Adrenal gland (tissue), 12 donors: ENCODE data around the gene CKAP5. TPM values are rescaled to one million over a fixed set of nuclear protein-coding genes. Genes with fewer than 3 reads are reported as not detected.

Experiments
- DNase-seq, 7 donors: peaks; one replicate each; pipeline ENCODE4 v3.0.0-alpha.2; 2019 to 2020
- H3K27ac ChIP-seq, 5 donors: fragments of 200-600 bp; sonication (generic) in 4 of 5; 1 replicate in 3 of 5; 2 replicates in 2 of 5; pipeline versions ENCODE4 v1.5.1 to v1.8.0; 2016 to 2020; ENCODE audit warnings: mild to moderate bottlenecking in 1 of 5
- H3K27me3 ChIP-seq: fragments of 200-600 bp; 2 replicates; pipeline ENCODE4 v1.8.0; 2021
- H3K36me3 ChIP-seq, 2 donors: fragments of 200-600 bp; replicated peaks in 1 of 2; 1 replicate in 1 of 2; 2 replicates in 1 of 2; pipeline versions ENCODE4 v1.5.1 to v1.8.0; 2018 to 2022
- H3K4me1 ChIP-seq, 2 donors: fragments of 200-600 bp; replicated peaks in 1 of 2; 1 replicate in 1 of 2; 2 replicates in 1 of 2; pipeline versions ENCODE4 v1.5.1 to v1.8.0; 2018 to 2021
- H3K4me3 ChIP-seq, 4 donors: fragments of 200-600 bp; sonication (generic) in 3 of 4; one replicate each; pipeline ENCODE4 v1.5.1; 2016 to 2018
- H3K9me3 ChIP-seq, 3 donors: fragments of 200-600 bp; sonication (generic) in 1 of 3; replicated peaks in 1 of 3; 1 replicate in 2 of 3; 2 replicates in 1 of 3; pipeline versions ENCODE4 v1.5.1 to v1.8.0; 2016 to 2021
- CTCF ChIP-seq, 6 experiments: fragments of 450-650 bp in 4 of 6; fragments of 200-600 bp in 2 of 6; sonication (generic) in 1 of 6; IDR thresholded peaks; 1 replicate in 5 of 6; 2 replicates in 1 of 6; pipeline versions ENCODE4 v1.5.1 to v1.8.0; 2016 to 2021; ENCODE audit warnings: antibody characterized with exemption in 6 of 6, mild to moderate bottlenecking in 2 of 6, moderate library complexity in 1 of 6
- POLR2A ChIP-seq, 2 donors: fragments of 450-650 bp; IDR thresholded peaks; one replicate each; pipeline ENCODE4 v1.6.1; 2017; ENCODE audit warnings: antibody characterized with exemption in 2 of 2, mild to moderate bottlenecking in 2 of 2, moderate library complexity in 1 of 2
- WGBS, 4 donors: extraction: QIAGEN DNeasy Blood & Tissue Kit in 2 of 4; methylation state at CpG; one replicate each; pipeline versions ENCODE4 v1.1.5 to v1.1.7; 2013 to 2017; 5-methylcytosine and 5-hydroxymethylcytosine counted together
- intact Hi-C, 2 donors: fragments of 100-400 bp; cut with DNase I; formaldehyde crosslinking; loops; one replicate each; pipeline versions ENCODE4 v1.14.1 to v1.15.0; 2022 to 2023
- polyA plus RNA-seq, 3 donors: library from polyadenylated mRNA; stranded (reverse); fragments of 200-250 nt in 2 of 3; fragments of 350-450 nt in 1 of 3; fragmentation: Illumina TruSeq in 1 of 3; extraction: RNeasy Lipid Tissue Mini Kit (QIAGEN cat#74804) in 1 of 3; gene quantifications; one replicate each; pipeline ENCODE4 v1.2.3, GENCODE V29; 2013 to 2014
- total RNA-seq, 9 donors: library from RNA; depleted of rRNA in 4 of 9; stranded (reverse); fragments of >200 nt in 4 of 9; fragments of 120-200 nt in 1 of 9; fragmentation: NEBNext Ultra II Directional in 1 of 9; extraction: Animal tissue kit (Norgen Biotek cat#: 25700) in 1 of 9; gene quantifications; one replicate each; pipeline versions ENCODE4 v1.1.0 to v1.2.4, GENCODE V29; 2013 to 2023
- donor health status: healthy with polysubstance abuse.
- donor health status: Bipolar disorder and iron deficiency.
- donor health status: DM: yes; HTN: yes; CAD: no.
- donor health status: DM: no; HTN: no; CAD: no.
- donor health status: DM: no; HTN: no; CAD: no.
- donor health status: DM: yes; HTN: yes; CAD: no.

CKAP5 gene
- total and polyA plus RNA-seq, 12 donors, result 18.0 to 174 (median 97.6) TPM

DNA sequence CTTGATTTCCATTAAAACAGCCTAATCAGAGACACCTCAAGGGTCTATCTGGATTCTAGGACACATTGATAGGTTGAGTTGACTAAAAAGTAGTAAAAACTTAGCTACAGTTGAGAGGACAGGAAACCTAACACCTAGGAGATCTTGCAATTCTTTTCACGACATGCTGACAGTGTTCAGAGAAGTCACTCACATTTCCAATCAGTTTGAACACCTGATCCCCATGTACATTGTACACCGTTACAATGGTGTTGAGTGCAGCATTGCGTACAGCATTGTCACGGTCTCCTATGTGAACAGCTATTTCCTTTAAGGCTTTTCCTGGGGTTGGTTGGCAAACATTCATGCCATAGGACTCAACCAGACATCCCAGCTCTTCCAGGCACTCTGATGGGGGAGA, 84.3 kb downstream of the CKAP5 start:
- no peaks in the 10 kb centered on the region for H3K9me3 ChIP-seq
- peaks cover 0 to 97% of the 10 kb centered on the region in 2 donors for H3K36me3 ChIP-seq
- intact Hi-C loops, result no loop called here
- H3K4me1 ChIP-seq, result no peaks in the 10 kb centered on the region
- WGBS, 4 donors, result 94 to 100% (median 96%) methylated on average over 4 of the region's 4 CpGs
- H3K27me3 ChIP-seq, result no peaks in the 10 kb centered on the region
- H3K4me3 ChIP-seq, result no peak overlapping the region
- DNase-seq, result no peak
- no peak overlapping the region for H3K27ac ChIP-seq
- TF ChIP-seq CTCF (IDR thresholded peaks at IDR 0.05) (no peak), POLR2A (IDR thresholded peaks at IDR 0.05) (no peak)

DNA sequence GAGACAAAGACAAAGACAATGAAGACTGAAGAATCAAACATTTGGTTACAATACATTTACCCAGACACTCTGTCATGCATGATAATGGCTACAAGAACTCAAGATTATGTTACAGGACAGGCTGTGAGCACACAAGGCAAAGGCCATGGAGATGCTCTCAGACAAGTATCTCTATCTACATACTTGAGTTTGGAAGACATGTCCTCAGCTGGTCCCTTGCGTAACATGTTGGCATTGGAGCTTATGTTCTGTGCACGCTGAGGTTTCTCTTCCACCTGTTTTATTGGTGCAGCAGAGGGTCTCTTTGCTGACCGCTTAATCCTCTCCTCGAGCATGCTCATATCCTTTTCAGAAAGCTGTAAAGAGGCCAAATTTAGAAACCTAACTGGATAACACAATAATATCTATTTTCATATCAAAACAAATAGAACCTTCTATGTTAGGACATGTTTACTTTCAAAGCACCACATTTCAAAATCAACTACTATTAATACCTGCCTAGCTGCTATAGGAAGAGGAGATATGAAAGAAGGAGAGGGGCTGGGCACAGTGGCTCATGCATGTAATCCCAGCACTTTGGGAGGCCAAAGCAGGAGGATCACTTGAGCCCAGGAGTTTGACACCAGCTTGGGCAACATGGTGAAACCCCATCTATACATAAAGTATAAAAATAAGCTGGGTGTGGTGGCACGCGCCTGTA, 85.5 kb downstream of the CKAP5 start:
- TF ChIP-seq POLR2A (IDR thresholded peaks at IDR 0.05) (no peak), CTCF (IDR thresholded peaks at IDR 0.05) (no peak)
- intact Hi-C loops, result no loop called here
- DNase-seq, result no peak
- Histone ChIP-seq H3K27ac (no peak overlapping the region), H3K9me3 (no peaks in the 10 kb centered on the region), H3K4me1 (no peaks in the 10 kb centered on the region), H3K4me3 (no peak overlapping the region), H3K36me3 (peaks cover 0 to 98% of the 10 kb centered on the region in 2 donors), H3K27me3 (no peaks in the 10 kb centered on the region)
- 95 to 99% (median 96%) methylated on average over 6 of the region's 6 CpGs for WGBS, 4 donors

DNA sequence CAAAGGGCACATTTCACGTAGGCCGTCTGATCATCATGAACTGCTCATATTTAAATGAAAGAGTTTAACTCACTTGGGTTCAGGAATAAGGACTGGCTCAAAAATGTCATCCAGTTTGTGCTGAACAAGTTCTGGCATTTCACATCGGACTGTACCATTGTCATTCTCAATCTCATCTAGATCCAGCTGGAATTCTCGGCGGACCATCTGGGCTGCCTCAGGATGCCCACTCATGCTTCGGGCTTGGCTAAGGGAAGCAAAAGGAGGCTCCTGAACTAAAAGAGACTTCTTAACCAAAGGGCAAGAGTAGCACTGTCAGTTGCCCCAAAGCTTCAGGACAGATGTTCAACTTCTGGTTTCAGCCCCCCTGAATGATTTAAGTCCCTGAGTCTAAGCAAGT, 86.9 kb downstream of the CKAP5 start:
- 93 to 96% (median 95%) methylated on average over 6 of the region's 6 CpGs for WGBS, 4 donors
- Histone ChIP-seq H3K9me3 (no peaks in the 10 kb centered on the region), H3K27me3 (no peaks in the 10 kb centered on the region), H3K27ac (no peak overlapping the region), H3K4me1 (no peaks in the 10 kb centered on the region), H3K36me3 (peaks cover 0 to 99% of the 10 kb centered on the region in 2 donors), H3K4me3 (no peak overlapping the region)
- intact Hi-C loops, result no loop called here
- DNase-seq, result no peak
- TF ChIP-seq CTCF (IDR thresholded peaks at IDR 0.05) (no peak), POLR2A (IDR thresholded peaks at IDR 0.05) (no peak)

DNA sequence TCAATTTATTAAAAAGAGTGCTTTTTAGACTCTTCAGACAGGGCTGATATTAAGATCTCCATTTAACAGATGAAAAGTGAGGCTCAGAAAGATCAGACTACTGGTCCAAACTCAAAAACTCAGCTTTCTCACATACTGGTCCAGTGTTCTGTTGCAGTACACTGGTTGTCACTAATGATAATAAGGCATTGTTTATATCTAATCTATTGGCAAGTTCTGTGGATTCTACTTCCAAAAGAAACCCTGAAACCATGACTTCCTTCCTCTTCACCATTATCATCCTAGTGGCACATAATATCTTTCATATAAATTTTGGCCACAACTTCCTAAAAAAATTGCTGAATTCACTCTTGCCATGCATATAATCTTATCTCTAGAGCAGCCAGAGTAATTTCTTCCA, 90.1 kb downstream of the CKAP5 start:
- Histone ChIP-seq H3K4me1 (no peaks in the 10 kb centered on the region), H3K4me3 (no peak overlapping the region), H3K9me3 (no peaks in the 10 kb centered on the region), H3K27me3 (no peaks in the 10 kb centered on the region), H3K36me3 (peaks cover 0 to 96% of the 10 kb centered on the region in 2 donors), H3K27ac (no peak overlapping the region)
- no peak for DNase-seq
- intact Hi-C loops, result no loop called here
- TF ChIP-seq POLR2A (IDR thresholded peaks at IDR 0.05) (no peak), CTCF (IDR thresholded peaks at IDR 0.05) (no peak)
